Measurements from ENCODE around the gene CNTFR. TPM values are rescaled to one million over a fixed set of nuclear protein-coding genes. Genes with fewer than 3 reads are reported as not detected.

Gene CNTFR
- total RNA-seq, 1 donor from 2014 or later: not detected

DNA sequence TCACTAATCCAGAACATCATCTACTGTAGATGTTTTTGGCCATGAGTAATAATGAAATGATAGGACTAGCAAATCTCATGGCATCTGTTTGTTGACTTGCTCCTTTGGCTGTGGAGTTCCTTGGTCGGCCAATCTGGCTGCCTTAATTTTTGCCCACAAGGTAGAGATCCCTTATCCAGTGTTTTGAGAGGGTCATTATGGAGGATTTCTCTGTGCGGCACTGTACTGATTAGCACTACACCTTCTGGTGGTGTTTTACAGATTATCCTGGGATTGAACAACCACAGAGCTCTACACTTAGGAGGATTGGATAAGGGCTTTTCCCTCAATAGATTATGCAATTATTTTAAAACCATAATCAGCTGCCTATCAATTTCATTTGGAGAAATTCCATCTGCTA is 63.5 kb downstream of the CNTFR start:
- DNase-seq (ENCODE audit: extremely low read depth, low read depth, low spot score): no peak

DNA sequence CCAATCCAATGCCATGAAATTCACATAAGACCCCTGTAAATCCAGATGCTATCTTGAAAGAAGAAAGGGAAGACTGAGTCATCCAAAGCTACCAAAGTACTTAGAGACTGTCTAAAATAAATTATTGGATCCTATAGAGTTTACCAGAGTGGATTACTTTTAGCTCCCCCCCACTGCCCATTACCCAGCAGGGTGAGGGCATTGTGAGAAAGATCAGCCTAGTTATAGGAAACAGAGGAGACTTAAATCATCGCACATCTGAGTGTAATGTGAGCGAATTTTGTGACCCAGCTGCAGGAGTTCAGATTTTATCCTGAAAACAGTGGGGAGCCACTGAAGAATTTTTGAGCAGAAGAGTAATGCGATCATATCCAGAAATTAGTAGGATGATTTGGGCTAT is 65.2 kb downstream of the CNTFR start:
- DNase-seq (ENCODE audit: extremely low read depth, low read depth, low spot score): no peak

DNA sequence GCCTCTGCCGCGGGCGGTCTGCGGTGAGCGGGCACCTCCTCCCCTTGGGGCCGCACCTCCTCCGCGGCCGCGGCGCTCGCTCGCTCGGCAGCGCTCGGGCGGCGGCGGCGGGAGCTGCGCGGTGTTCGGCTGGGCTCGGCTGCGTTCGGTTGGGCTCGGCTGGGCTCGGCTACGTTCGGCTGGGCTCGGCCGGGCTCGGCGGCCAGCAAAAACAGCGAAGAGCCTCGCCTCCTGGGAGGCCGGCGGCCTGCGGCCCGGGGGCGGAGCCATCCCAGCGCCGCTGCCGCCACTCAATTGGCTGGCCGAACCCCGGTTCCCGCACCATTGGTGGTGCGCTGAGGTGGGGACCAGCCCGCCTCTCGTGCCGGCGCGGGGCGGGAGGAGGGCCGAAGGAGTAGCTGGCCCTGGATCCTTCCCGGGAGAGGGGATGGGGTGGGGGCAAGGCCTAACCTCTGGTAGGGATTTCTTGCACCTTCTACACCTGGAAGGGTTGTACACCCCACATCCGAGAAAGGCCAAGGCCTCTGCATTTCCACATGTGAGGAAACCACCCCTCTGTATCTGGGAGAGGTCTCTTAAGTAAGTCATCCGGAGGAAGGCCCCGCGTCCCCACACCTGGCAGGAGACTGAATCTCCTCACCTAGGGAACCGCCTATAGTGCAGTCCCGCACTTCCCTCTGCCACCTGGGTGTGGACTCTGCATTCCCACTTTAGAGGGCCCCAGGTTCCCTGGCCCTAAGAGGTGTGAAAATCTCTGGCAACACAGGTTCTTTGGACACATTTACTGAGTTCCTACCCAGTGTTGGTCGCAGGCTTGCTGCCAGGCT is 66.3 kb downstream of the CNTFR start, which contains the start of gene ENHO:
Gene ENHO, minus strand, starts transcription at position 20 of the 827 bp plus-strand sequence. CDS start 1,295 bp downstream, outside the sequence.
- no peak for DNase-seq (ENCODE audit: extremely low read depth, low read depth, low spot score)

DNA sequence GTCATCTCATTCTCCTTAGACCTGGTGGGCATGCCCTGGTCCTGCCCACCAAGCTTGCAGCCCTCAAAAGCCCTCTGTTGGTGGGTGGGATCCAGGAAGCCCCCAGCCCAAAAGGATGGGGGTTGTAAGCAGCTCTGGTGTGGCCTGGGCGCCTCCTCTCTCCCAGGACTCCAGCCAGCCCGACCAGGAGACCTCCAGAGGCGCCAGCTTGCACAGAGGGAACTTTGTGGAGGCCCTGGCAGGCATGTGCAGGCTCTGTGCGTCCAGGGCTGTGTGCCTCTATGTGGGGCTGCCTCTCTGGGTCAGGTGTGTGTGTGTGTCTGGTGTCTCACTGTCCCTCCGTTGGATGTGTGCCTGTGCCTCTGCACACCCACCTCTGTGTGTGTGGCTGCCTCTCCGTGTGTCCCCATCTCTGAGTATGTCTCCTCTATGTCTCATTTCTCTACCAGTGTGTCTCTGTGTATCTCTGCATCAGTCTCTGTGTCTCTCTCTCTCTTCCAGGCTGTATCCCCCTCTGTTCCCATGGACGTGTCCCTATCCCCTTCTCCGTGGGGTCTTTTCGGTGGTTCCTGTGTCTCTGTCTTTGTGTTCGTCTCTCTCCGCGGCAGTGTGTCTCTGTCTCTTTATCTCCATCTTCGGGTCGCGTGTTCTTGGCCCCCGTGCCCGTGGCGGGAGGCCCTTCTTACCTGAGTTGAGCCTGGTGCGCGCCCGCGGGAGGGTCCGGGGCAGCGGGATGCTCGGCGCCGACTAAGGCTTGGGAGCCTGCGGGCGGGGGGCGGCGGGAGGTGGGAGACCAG is 67.2 kb downstream of the CNTFR start:
- no peak for DNase-seq (ENCODE audit: extremely low read depth, low read depth, low spot score)

DNA sequence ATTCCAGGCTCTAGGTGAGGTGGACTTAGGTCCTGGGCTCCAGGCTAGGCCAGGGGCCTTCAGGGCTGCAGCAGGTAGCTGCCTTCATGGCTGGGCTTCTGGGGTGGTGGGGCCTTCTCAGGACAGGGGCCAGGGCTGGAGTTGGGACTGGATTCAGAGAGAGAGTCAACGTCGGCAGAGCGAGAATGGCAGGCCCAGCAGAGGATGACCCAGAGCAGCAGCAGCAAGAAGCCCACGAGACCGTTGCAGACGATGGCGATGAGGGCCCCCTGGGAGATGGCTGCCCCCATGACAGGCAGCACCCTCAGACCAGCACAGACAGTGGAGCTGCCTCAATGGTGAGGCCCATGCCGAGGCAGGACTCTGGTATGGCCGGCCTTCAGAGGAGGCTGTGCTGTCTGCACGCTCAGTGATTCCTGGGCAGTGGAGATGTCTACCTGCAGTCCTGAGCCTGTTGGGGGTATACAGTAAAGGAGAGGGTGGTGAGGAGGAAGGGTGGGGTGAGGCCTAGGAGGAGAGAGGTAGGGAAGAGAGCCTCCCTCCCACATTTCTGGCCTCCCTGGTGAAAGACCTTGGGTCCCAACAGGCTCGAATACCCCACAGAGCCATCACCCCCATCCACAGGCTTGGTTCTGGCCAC is 68.0 kb downstream of the CNTFR start:
- no peak for DNase-seq (ENCODE audit: extremely low read depth, low read depth, low spot score)

DNA sequence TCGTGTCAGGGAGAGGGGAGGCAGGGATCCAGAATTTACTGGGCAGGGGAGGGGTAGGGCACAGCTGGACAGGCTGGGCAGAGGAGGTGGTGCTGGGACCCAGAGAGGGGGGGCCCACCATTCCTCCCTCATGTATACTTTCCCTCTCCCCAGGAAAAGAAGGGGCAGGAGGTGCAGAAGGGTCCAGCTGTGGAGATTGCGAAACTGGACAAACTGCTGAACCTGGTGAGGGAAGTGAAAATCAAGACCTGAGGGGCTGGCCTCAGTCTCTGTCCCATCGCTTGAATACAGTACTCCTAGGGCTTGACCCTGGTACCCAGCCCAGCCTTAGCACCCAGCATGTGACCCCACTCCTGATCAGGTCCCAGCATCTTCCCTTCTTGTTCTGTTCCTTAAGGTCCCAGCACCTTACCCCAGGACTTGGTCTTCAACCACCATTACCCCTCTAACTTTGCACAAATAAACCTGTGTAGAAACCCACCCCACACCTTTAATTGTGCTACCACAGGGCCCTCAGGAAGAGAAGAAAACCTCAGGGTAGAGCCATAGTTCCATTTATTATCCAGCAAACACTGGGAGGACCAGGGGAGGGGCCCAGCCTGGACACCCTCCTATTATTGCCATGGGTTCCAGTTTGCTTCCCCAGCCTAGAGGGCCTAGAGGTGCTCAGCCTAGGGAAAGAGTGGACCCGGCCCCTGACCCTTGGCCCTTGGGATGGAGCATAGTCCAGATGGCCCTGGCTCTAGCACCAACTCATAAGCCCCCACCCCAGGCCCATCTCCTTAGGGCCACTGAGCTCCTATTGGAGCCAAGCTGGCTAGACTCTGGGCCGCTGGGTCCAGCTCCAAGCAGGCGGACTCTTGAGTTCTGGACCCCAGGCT is 68.8 kb downstream of the CNTFR start:
- no peak for DNase-seq (ENCODE audit: extremely low read depth, low read depth, low spot score)

DNA sequence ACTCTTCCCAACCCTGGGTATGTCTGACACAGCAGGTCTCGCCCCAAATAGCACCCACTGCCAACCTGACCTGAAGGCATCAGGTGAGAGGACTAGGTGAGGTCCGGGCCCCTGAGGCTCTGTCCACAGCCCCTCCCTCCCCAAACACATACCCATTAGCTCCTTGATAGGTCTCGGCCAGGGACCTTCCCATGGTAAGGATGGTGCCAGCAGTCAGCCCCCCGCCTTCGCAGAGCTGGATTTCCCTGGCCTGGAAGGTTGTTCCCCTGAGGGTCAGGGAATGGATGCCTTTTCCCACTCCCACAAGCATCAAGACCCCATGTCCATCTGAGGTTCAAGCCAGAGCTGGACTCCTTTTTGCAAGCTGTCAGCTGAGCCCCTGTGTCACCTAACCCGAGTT is 69.4 kb downstream of the CNTFR start:
- no peak for DNase-seq (ENCODE audit: extremely low read depth, low read depth, low spot score)

DNA sequence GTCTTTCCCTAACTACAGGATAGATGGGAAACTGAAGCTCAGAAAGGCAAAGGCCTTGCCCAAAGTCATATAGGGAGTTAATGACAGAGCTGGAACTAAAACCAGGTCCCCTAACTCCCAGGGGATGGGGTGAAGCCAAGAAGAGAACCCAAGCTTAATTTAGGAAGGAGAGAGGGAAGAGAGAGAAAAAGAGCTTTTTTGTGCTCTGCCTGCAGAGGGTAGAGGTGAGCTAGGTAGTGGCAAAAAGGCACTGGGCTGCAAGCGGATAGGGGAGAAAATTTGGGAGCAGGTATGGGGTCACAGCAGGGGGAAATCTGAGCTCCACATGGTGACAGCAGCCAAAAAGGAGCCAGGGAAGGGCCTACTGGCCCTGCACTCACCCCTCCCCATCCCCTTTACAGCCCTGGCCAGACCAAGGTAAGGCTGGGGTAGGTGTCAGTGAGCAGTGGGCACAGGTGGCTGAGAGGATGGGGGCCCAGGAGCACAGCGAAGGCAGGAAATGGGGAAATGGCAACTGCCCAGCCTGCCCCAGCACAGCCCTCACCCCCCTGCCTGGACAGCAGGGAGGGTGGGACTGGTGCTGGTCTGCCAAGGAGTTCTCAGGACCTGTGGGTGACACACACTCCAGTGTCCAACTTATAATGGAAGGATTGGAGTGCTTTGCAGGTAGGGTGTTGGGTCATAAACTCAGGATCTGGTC is 70.1 kb downstream of the CNTFR start:
- no peak for DNase-seq (ENCODE audit: extremely low read depth, low read depth, low spot score)

DNA sequence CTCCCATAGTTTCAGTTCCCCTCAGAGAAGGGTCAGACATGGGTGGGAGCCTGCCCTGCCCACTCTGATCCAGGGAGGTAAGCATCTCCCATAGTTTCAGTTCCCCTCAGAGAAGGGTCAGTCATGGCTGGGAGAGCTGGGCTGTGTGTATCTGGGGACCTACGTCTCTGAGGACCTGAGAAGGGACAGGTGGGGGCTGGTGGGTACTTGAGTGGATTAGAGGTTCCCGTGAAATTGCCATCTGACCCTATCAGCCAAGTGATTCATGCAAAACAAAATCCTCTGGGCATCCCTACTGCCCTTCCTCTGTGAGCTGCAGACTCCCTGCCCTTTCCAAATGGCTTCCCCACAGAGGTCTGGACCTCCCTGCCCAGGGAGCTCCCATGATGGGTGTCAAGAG is 70.6 kb downstream of the CNTFR start:
- no peak for DNase-seq (ENCODE audit: extremely low read depth, low read depth, low spot score)

DNA sequence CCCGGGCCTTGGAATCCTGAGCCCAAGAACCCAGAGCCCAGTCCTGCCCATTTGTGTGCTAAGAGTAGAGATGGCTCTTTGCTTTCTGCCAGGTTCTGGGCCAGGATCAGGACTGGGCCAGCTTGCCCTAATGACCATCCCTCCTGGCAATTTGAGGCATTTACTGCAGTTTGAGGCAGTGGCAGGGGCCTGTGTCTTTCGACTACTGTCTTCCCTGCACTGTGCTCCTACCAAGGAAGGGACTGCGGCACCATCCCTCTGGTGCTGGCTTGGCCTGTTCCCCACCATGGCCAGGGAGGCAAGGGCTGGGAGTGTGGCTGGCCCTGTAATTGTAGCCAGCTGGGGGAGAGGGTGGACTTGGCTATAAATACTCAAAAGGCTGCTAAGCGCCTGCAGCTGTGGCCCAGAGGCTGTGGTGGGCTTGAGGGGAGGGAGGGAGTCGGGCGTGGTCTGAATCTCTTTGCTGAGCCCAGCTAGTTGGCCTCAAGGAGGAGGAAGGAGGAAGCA is 71.4 kb downstream of the CNTFR start:
- no peak for DNase-seq (ENCODE audit: extremely low read depth, low read depth, low spot score)

DNA sequence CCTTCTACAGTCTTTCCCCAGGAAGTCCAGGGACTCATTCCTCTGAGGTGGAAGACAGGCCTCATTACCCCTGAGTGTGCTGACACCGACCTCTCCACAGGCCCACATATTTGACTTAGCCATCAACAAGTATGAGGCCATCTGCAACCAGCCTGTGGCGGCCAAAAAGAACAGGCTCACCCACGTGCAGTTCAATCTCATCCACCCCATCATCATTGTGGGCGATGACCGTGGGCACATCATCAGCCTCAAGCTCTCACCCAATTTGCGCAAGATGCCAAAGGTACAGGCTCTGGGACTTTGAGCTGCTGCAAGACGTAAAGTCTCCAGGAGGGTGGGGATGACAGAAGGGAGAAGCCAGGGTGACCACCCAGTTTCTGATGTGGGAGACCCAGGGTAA is 72.3 kb downstream of the CNTFR start:
- no peak for DNase-seq (ENCODE audit: extremely low read depth, low read depth, low spot score)

DNA sequence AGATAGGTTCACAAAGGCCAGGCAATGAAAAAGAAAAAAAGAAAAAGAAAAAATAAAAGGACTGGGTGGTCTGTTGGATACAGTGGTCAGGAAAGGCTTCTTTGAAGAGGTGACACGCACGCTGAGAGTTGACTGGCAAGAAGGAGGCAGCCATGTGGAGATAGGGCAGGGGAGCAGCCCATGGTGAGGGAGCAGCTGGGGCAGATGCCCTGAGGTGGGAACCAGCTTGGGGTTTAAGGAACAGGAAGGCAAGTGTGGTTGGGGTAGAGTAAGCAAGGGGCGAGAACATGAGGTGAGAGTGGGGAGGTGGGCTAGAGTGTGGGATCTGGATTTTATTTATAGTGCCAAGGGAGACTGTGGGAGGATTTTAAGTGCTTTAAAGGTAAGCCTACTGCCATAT is 73.6 kb downstream of the CNTFR start:
- no peak for DNase-seq (ENCODE audit: extremely low read depth, low read depth, low spot score)

DNA sequence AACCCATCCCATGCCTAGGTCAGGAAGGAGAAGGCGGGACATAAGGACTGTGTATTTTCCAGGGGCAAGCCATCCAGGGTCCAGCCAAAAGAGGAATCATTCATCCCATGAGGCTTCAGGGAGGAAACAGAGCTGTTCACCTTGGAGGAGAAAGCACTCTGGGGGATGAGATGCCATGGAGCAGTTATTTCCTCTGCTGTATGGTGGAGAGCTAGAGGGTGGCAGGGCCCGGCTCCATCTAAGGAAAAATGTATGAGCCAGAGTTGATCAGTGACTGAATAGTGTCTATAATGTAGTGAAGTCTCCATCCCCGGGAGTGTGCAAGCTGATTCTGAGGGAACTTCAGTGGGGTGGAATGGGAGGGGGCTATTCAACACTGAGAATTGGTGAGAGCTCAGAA is 74.7 kb downstream of the CNTFR start:
- no peak for DNase-seq (ENCODE audit: extremely low read depth, low read depth, low spot score)

DNA sequence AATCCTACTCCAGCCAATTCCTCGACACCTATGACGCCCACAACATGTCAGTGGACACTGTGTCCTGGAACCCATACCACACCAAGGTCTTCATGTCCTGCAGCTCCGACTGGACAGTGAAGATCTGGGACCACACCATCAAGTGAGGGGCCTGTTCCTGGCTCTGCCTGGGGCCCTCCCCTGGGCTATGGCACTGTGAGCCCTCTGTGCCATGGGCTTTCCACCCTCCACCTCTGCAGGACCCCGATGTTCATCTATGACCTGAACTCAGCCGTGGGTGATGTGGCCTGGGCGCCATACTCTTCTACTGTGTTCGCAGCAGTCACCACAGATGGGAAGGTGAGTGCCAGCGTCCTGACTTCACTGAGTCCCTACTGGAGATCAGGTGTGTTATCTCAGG is 75.1 kb downstream of the CNTFR start:
- DNase-seq (ENCODE audit: extremely low read depth, low read depth, low spot score): no peak

DNA sequence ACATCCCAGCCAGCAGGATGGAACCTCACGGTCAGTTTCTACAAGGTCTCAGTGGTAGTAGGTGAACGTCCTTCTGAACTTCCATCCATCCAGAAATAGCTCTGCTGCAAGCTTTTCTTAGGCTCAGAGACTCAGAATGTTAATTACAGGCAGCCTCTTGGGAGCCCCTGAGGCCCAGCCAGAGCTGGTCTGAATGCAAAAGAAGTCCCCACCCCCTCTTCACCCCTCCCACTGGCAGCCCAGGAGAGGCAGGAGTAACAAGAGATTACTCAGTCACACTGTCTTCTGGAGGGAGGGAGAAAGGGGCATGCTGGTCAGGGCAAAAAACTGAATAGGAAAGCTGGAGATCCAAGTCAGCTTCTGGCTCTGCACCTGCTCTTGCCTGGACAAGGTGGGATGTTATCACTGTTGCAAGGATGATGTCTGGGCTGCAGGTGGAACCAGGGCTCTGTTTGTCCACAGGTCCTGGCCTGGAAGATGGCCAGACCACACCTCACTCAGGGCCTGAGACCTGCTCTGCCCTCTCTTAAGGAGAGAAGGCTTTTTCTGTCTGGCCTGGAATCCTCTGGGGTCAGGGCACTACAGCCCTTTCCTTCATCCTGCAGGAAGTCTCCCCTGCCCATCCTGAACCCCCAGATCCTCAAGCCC is 75.8 kb downstream of the CNTFR start:
- DNase-seq (ENCODE audit: extremely low read depth, low read depth, low spot score): no peak

DNA sequence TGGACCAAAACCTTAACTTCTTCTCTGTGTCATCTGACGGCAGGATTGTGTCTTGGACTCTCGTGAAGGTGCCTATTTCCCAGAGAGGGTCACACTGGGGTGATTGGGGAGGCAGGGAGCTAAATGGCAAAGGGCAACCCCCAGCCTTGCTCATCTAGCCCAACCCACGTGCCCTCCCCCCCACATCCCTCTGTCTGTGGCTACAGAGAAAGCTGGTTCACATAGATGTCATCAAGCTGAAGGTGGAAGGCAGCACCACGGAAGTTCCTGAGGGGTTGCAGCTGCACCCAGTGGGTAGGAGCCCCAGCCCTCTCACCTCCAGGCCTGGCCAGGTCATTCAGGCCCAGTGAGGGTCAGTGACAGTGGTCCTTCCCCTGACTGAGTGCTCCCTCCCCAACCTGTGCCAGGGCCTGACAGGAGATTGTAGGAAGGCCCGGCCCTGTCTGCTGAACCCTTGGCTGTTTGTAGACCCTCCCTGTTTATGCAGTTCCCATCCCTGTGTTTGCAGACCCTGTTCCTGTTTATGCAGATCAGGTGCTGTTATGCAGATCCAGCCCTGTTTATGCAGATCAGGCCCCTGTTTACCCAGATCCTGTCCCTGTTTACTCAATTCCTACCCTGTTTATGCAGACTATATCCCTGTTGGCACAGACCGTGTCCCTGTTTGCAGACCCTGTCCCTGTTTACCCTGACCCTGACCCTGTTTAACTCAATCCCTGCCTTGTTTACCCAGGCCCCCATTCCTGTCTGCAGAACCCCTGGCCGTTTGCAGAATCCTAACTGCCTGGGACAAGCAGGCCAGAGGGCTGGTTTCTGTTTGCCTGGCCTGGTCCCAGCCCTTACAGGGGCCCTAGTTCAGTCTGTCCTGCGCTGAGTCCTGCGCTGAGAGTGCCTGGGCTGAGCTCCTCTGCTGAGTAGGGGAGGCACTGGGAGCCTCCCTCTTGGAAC is 77.1 kb downstream of the CNTFR start:
- no peak for DNase-seq (ENCODE audit: extremely low read depth, low read depth, low spot score)

DNA sequence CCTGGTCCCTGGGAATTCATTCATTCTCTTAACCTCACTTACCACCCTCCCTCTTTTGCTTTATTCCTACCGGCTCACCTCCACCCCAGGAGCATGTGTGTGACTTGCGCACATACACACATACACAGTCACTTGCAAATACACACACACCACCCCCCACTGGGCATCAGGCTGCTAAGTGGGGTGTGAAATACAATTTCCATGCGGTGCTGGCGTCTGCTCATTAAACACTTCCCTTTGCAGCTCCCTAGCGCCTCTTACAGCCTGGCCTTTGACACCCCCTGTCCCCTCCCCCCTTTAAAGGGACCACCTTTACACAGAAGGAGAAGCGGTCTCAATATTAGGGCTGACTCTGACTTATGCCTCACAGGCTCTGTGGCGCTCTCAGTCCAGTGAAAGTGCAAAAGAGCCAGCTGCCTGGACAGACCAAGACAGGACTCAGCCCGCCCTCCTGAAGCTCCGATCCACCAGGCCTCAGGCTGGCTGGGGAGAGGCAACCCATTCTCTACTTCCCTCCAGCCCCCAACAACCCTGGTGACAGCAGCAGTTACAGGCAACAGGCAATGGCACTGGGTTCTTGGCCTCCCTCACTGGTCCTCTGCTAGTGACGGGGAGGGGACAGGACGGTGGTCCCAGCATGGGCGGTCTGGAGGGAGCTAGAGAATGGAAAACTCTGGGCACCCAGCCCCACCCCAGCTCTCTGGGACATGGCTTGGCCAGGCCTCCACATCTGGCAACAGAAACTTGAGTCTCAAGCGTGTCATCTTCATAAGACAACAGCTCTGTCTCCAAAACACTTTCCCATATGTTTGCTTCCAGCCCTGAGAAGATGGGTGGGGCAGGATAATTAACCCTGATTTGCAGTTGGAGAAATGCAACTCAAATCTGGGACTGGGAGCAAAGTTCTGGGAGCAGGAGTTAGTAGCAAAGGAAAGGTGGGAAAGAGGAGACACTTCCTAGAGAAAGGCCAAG is 78.7 kb downstream of the CNTFR start:
- DNase-seq (ENCODE audit: extremely low read depth, low read depth, low spot score): no peak
